HFFc6 (cell line): ENCODE results near the gene UGGT2. TPM values are rescaled to one million over a fixed set of nuclear protein-coding genes. Genes with fewer than 3 reads are reported as not detected.
"Not testable (repeated sequence)": the region's sequence is repeated elsewhere in the genome, so short reads cannot be mapped to it uniquely, and the experiment has no call there.

ENCODE experiments used
- DNase-seq: peaks from one replicate; pipeline ENCODE4 v3.0.0-alpha.2; 2018
- H3K27ac Mint-ChIP-seq: 2 replicates; pipeline ENCODE4 v1.8.0; 2020; ENCODE audit warnings: mild to moderate bottlenecking, mixed read lengths
- H3K27me3 Mint-ChIP-seq: 2 replicates; pipeline ENCODE4 v1.8.0; 2021; ENCODE audit warnings: mild to moderate bottlenecking, moderate library complexity, mixed read lengths; ENCODE audit not compliant: insufficient read depth
- H3K36me3 Mint-ChIP-seq: 2 replicates; pipeline ENCODE4 v1.8.0; 2021; ENCODE audit warnings: low read depth, mixed read lengths
- H3K4me1 Mint-ChIP-seq: 2 replicates; pipeline ENCODE4 v1.8.0; 2020; ENCODE audit warnings: low read depth, mixed read lengths
- H3K4me3 Mint-ChIP-seq: 2 replicates; pipeline ENCODE4 v1.8.0; 2020; ENCODE audit warnings: mild to moderate bottlenecking, moderate library complexity, mixed read lengths
- H3K9me3 Mint-ChIP-seq: 2 replicates; pipeline ENCODE4 v1.8.0; 2020; ENCODE audit warnings: mild to moderate bottlenecking, mixed read lengths
- total RNA-seq, 6 experiments: library from RNA; stranded (reverse); fragmentation: NEBNext Ultra II Directional; extraction: Animal tissue kit (Norgen Biotek cat#: 25700); gene quantifications; 2 replicates in 1 of 6; 3 replicates in 5 of 6; pipeline ENCODE4 v1.2.3, GENCODE V29; 2021
- TF ChIP-seq, protein P1 (sequence below): fragments of 200-600 bp; sonication (generic); IDR thresholded peaks from 2 replicates; pipeline ENCODE4 v1.5.0; 2021; ENCODE audit warnings: antibody characterized with exemption, mild to moderate bottlenecking

Gene UGGT2
- total RNA-seq, 6 experiments from 2014 or later = 20.4 to 26.9 (median 24.3) TPM

DNA sequence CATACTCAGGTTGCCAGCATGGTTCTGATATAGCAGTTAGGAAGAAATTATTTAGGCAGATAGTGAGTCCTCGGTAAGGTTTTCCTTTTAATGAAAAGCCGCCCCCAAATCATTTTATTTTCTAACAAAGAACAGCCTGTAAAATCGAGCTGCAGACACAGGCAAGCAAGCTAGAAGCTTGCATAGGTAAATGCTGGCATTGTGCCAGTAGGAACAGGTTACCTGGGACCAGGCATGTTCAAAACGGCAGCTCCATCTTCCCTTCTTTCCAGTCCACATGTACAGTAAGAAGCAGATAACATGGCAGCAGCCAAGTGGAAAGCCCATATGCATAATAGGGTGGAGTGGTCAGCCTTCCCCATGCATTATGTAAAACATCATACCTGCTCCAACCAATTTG is 71.1 kb downstream of the UGGT2 start:
- Mint-ChIP-seq H3K9me3 (no peaks in the 10 kb centered on the region), H3K4me3 (no peak overlapping the region), H3K36me3 (peaks cover 8% of the 10 kb centered on the region), H3K4me1 (no peaks in the 10 kb centered on the region), H3K27ac (no peak overlapping the region), H3K27me3 (peaks cover under 1% of the 10 kb centered on the region; the same call in 1 of the 2 replicates)
- TF ChIP-seq, protein P1, sequence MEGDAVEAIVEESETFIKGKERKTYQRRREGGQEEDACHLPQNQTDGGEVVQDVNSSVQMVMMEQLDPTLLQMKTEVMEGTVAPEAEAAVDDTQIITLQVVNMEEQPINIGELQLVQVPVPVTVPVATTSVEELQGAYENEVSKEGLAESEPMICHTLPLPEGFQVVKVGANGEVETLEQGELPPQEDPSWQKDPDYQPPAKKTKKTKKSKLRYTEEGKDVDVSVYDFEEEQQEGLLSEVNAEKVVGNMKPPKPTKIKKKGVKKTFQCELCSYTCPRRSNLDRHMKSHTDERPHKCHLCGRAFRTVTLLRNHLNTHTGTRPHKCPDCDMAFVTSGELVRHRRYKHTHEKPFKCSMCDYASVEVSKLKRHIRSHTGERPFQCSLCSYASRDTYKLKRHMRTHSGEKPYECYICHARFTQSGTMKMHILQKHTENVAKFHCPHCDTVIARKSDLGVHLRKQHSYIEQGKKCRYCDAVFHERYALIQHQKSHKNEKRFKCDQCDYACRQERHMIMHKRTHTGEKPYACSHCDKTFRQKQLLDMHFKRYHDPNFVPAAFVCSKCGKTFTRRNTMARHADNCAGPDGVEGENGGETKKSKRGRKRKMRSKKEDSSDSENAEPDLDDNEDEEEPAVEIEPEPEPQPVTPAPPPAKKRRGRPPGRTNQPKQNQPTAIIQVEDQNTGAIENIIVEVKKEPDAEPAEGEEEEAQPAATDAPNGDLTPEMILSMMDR = no peak
- DNase-seq = no peak

DNA sequence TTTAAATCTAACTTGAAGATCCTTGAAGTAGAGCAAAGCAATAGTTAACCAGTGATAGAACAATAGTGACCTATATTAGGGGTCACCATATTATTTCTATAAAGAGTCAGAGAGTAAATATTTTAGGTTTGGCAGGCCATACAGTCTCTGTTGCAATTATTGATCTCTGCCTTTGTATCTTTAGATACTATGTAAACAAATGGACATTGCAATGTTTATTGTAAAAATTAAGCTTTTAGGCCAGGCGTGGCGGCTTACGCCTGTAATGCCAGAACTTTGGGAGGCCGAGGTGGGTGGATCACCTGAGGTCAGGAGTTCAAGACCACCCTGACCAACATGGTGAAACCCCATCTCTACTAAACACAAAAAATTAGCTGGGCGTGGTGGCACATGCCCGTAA is 80.5 kb downstream of the UGGT2 start:
- not testable (repeated sequence) for DNase-seq, H3K27ac Mint-ChIP-seq, H3K9me3 Mint-ChIP-seq, H3K27me3 Mint-ChIP-seq, H3K4me1 Mint-ChIP-seq, H3K4me3 Mint-ChIP-seq
- H3K36me3 Mint-ChIP-seq = peaks cover 26% of the 10 kb centered on the region

DNA sequence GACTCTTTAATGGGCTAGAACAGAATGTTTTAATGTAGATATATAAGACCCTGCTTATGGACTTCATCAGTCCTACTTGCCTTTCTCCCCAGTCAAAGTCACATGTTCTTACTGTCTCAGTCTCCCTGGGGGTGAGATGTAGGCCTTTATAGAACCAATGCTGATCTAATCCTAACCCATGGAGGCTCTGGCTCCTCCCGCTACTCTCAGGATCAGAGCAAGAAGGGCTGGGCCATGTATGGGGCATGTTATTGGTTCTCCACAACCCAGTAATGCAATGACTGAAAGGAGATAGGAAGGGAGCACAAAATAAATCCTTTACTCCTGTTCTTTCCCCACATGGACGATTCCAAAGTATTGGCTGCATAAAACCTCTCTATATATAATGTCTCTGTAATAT is 82.3 kb downstream of the UGGT2 start:
- Mint-ChIP-seq H3K36me3 (peaks cover 12% of the 10 kb centered on the region), H3K4me3 (no peak overlapping the region), H3K4me1 (no peaks in the 10 kb centered on the region), H3K27me3 (no peaks in the 10 kb centered on the region), H3K27ac (no peak overlapping the region), H3K9me3 (no peaks in the 10 kb centered on the region)
- TF ChIP-seq, protein P1 = no peak
- no peak for DNase-seq

DNA sequence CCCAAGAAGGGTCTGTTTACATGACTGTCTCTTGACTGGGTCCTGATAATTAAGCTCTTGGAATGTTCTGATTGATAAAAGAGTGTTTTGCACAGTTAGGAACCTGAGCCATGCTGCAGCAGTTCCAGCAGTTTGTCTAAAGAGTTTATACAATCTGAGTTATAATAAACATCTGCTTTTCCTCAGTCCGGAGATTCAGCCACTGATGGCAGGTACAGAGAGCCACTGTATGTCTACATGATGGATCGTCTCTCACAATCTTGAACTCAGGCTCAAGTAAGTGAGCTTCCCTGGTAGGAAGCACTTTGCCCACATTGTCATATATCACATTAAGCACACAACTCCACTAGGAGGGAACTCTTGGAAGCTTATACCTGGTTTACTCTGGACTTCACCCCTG is 84.3 kb downstream of the UGGT2 start:
- peaks cover 18% of the 10 kb centered on the region for H3K36me3 Mint-ChIP-seq
- no peaks in the 10 kb centered on the region for H3K27me3 Mint-ChIP-seq

DNA sequence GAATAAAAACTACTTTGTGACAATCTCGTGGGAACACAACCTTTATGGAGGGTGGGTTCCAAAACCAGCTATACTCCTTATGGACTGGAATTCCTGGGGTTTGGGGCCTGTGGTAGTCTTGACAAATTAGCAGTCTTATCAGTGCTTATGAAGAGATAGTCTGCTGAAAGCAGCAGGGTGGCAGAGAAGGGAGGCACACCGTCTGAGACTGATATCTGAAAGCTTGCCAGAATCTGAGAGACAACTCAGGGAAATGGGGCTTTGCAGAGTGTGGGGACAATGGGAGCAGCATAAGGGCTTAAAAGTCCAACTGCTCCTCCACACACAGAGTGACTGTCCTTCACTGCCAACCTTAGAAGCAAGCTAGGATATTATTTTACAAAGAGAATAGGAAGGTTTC is 95.9 kb downstream of the UGGT2 start:
- H3K4me1 Mint-ChIP-seq = no peaks in the 10 kb centered on the region
- peaks cover 17% of the 10 kb centered on the region for H3K9me3 Mint-ChIP-seq
- H3K36me3 Mint-ChIP-seq = peaks cover 36% of the 10 kb centered on the region
- no peak overlapping the region for H3K4me3 Mint-ChIP-seq
- TF ChIP-seq, protein P1 = no peak
- no peak for DNase-seq
- H3K27ac Mint-ChIP-seq = no peak overlapping the region
- no peaks in the 10 kb centered on the region for H3K27me3 Mint-ChIP-seq

More for the DNA sequence above, 84.3 kb downstream of the UGGT2 start:
- Mint-ChIP-seq H3K27ac (no peak overlapping the region), H3K4me1 (no peaks in the 10 kb centered on the region), H3K4me3 (no peak overlapping the region), H3K9me3 (no peaks in the 10 kb centered on the region)
- TF ChIP-seq, protein P1 = no peak
- no peak for DNase-seq

DNA sequence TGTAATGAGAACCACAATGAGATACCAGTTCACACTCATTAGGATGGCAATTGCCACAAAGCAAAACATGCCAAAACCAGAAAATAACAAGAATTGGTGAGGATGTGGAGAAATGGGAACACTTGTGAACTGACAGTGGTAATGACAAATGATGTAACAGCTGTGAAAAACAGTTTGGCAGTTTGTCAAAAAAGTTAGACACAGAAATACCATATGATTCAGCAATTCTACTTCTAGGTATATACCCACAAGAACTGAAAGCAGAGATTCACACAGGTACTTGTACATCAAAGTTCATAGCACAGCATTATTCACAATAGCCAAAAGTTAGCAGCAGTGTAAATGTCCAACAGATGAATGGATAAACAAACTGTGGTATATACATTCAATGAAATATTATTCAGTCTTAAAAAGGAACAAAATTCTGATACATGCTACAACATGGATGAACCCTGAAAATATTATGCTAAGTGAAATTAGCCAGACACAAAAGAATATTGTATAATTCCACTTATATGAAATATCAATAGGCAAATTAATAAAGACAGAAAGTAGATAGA is 96.5 kb downstream of the UGGT2 start:
- peaks cover 31% of the 10 kb centered on the region for H3K36me3 Mint-ChIP-seq
- H3K4me1 Mint-ChIP-seq = no peaks in the 10 kb centered on the region
- no peaks in the 10 kb centered on the region for H3K27me3 Mint-ChIP-seq
- TF ChIP-seq, protein P1 = no peak
- H3K4me3 Mint-ChIP-seq = no peak overlapping the region
- no peak overlapping the region for H3K27ac Mint-ChIP-seq
- DNase-seq = no peak
- peaks cover 17% of the 10 kb centered on the region for H3K9me3 Mint-ChIP-seq
